Esophagus (tissue), 2 donors: ENCODE results near the gene SETX. TPM values are rescaled to one million over a fixed set of nuclear protein-coding genes. Genes with fewer than 3 reads are reported as not detected.
"Not testable (repeated sequence)": the region's sequence is repeated elsewhere in the genome, so short reads cannot be mapped to it uniquely, and the experiment has no call there.

Experiments used
- H3K27ac ChIP-seq, 2 donors: one replicate each; pipeline ENCODE4 v1.5.1; 2013; ENCODE audit warnings: low read depth in 2 of 2, mild to moderate bottlenecking in 2 of 2, inconsistent platforms in 1 of 2, low read length in 1 of 2, moderate library complexity in 1 of 2
- H3K27me3 ChIP-seq, 2 donors: one replicate each; pipeline ENCODE4 v1.6.1; 2013; ENCODE audit warnings: low read length in 2 of 2, control low read depth in 1 of 2, mild to moderate bottlenecking in 1 of 2; ENCODE audit not compliant: insufficient read depth in 2 of 2, control insufficient read depth in 1 of 2
- H3K36me3 ChIP-seq, 2 donors: one replicate each; pipeline ENCODE4 v1.6.1; 2013; ENCODE audit warnings: low read length in 1 of 2; ENCODE audit not compliant: control insufficient read depth in 2 of 2, insufficient read depth in 2 of 2
- H3K4me1 ChIP-seq, 2 donors: one replicate each; pipeline ENCODE4 v1.6.1; 2013; ENCODE audit warnings: low read length in 1 of 2; ENCODE audit not compliant: control insufficient read depth in 2 of 2, insufficient read depth in 2 of 2
- H3K4me3 ChIP-seq, 2 donors: one replicate each; pipeline ENCODE4 v1.5.1; 2013; ENCODE audit warnings: low read length in 2 of 2, mild to moderate bottlenecking in 2 of 2, low read depth in 1 of 2, moderate library complexity in 1 of 2
- H3K9me3 ChIP-seq, 2 donors: one replicate each; pipeline ENCODE4 v1.6.1; 2013; ENCODE audit warnings: mild to moderate bottlenecking in 2 of 2, low read depth in 1 of 2, low read length in 1 of 2, moderate library complexity in 1 of 2; ENCODE audit not compliant: control insufficient read depth in 2 of 2, insufficient read depth in 1 of 2
- WGBS, 2 donors: extraction: QIAGEN DNeasy Blood & Tissue Kit; methylation state at CpG; one replicate each; pipeline ENCODE4 v1.1.7; 2013; 5-methylcytosine and 5-hydroxymethylcytosine counted together
- polyA plus RNA-seq, 2 donors: library from polyadenylated mRNA; stranded (reverse); fragments of 200-250 nt; gene quantifications; one replicate each; pipeline ENCODE4 v1.2.3, GENCODE V29; 2013
- donor health status: healthy with polysubstance abuse.
- donor health status: Bipolar disorder and iron deficiency.

SETX gene
- polyA plus RNA-seq, 2 donors = 12.2 to 12.5 TPM

- H3K4me3 ChIP-seq = no peak overlapping the region
- no peaks in the 10 kb centered on the region for H3K27me3 ChIP-seq
- peaks cover 11 to 31% of the 10 kb centered on the region in 2 donors for H3K36me3 ChIP-seq
- H3K4me1 ChIP-seq = no peaks in the 10 kb centered on the region
- H3K9me3 ChIP-seq = peaks cover 0 to 3% of the 10 kb centered on the region in 2 donors
- 86 to 87% methylated on average over 10 of the region's 10 CpGs for WGBS, 2 donors
- H3K27ac ChIP-seq = peak overlapping the region in 1 of 2 donors; percentile 4
These were observed 28.7 kb upstream of the SETX start for GRCh38 chr9:132383462-132383883.

DNA sequence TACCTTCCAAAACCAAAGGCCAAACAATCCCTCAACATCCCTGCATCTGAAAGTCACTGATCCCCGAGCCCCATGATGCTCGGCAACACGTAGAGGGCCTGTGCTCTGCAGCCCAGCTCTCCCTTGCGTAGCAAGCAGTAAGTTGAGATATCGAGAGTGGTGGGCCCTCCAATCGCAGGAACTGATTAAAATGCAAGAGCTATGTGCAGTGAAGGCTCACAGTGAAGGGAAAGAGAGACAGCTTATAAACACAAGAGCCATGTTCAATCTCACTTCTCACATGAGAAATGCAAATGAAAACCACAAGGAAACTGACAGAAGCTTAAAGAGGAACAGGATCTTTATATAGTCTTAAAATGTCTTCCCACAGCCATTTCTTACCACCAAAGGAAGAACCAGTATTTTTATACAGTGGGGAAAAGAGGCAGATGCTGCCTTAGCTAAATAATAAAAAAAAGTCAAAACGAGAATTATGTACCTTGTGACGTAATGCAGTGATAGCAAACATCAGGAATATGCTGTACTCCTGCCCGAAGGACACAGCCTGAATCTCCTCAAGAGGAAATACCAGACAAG is 27.3 kb upstream of the SETX start:
- no peak overlapping the region for H3K27ac ChIP-seq
- H3K36me3 ChIP-seq = peaks cover 11 to 37% of the 10 kb centered on the region in 2 donors
- no peak overlapping the region for H3K4me3 ChIP-seq
- no peaks in the 10 kb centered on the region for H3K4me1 ChIP-seq
- WGBS, 2 donors = 86 to 88% methylated on average over 9 of the region's 9 CpGs
- H3K9me3 ChIP-seq = peaks cover 0 to 8% of the 10 kb centered on the region in 2 donors
- H3K27me3 ChIP-seq = no peaks in the 10 kb centered on the region

- not testable (repeated sequence) for H3K27ac ChIP-seq, H3K4me3 ChIP-seq, H3K27me3 ChIP-seq, H3K9me3 ChIP-seq, H3K4me1 ChIP-seq
- peaks cover 2 to 33% of the 10 kb centered on the region in 2 donors for H3K36me3 ChIP-seq
- WGBS, 2 donors = 90 to 98% methylated on average over 3 of the region's 3 CpGs
These were observed 23.6 kb upstream of the SETX start for GRCh38 chr9:132378416-132378815.

DNA sequence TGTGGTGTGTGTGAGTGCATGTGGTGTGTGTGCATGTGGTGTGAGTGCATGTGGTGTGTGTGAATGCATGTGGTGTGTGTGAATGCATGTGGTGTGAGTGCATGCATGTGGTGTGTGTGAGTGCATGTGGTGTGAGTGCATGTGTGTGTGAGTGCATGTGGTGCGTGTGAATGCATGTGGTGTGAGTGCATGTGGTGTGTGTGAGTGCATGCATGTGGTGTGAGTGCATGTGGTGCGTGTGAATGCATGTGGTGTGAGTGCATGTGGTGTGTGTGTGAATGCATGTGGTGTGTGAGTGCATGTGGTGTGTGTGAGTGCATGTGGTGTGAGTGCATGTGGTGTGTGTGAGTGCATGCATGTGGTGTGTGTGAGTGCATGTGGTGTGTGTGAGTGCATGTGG is 23.0 kb upstream of the SETX start:
- H3K36me3 ChIP-seq = peaks cover 0 to 33% of the 10 kb centered on the region in 2 donors
- H3K9me3 ChIP-seq, H3K27me3 ChIP-seq, H3K4me1 ChIP-seq, H3K27ac ChIP-seq, H3K4me3 ChIP-seq: not testable (repeated sequence)
- 95 to 99% methylated on average over 2 of the region's 2 CpGs for WGBS, 2 donors

DNA sequence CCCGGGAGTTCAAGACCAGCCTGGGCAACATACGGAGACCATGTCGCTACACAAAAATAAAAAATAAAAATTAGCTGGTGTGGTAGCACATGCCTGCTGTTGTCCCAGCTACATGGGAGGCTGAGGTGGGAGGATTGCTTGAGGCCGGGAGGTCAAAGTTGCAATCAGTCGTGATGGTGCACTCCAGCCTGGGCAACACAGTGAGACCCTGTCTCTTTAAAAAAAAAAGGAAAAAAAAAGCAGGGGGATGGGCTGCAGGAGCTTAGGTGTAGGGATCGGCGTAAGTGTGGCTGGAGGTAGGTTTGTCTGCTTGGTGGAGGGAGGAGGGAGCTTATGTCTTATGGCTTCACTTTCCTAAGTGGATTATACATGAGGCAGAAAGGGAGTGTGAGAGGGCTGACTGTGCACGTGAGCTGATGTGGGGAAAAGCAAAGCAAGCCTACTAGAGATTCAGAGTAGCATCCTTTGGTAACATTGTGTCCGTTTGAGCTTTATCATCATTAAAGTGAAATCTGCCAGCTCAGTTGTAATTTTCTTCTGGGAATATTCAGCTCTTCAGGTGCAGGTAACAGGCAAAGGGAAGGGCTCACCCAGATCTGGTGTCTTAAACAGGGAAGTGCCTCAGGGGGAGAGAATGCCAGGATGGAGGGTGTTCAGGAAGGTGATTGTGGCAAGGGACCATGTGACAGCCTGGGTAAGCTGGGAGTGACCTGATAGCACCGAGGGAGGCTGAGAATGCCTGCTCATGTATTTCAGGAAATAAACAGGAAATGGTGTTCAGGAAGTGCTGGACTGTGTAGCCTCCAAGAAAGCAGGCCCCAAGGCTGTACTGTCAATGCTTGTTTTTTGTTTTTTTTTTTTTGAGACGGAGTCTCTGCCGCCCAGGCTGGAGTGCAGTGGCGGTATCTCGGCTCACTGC is 17.6 kb upstream of the SETX start:
- H3K27ac ChIP-seq = peak overlapping the region in 1 of 2 donors; percentile 41
- H3K4me1 ChIP-seq = peaks cover 4 to 6% of the 10 kb centered on the region in 2 donors
- H3K9me3 ChIP-seq = peaks cover 0 to under 1% of the 10 kb centered on the region in 2 donors
- H3K4me3 ChIP-seq = no peak overlapping the region
- 62 to 68% methylated on average over 14 of the region's 14 CpGs for WGBS, 2 donors
- no peaks in the 10 kb centered on the region for H3K27me3 ChIP-seq
- H3K36me3 ChIP-seq = peaks cover 0 to 12% of the 10 kb centered on the region in 2 donors

DNA sequence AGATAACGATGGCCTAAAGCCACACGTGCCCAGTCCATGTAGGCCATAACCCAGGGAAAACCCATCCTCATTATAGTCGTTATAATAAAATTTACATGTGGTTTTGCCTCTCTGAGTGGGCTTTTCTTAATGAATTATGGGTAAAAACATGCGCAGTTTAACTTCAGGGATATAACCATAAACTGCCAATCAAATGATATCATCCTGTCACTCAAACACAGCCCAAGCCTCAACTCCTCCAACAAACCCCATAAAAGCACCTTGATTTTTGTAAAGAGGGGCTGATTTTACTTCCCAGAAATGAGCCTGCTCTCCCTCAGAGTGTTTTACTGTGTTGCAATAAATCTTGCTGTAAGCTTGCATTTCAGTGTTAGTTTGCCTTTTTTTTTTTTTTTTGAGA is 15.8 kb upstream of the SETX start:
- Histone ChIP-seq H3K27ac (no peak overlapping the region), H3K4me1 (peaks cover 4 to 6% of the 10 kb centered on the region in 2 donors), H3K27me3 (no peaks in the 10 kb centered on the region), H3K4me3 (no peak overlapping the region), H3K36me3 (no peaks in the 10 kb centered on the region), H3K9me3 (no peaks in the 10 kb centered on the region)
- 85 to 88% methylated on average over 4 of the region's 4 CpGs for WGBS, 2 donors

GRCh38 chr9:132369421-132369820 is 14.6 kb upstream of the SETX start:
- H3K27me3 ChIP-seq = no peaks in the 10 kb centered on the region
- WGBS, 2 donors = 91 to 92% methylated on average over 4 of the region's 4 CpGs
- no peak overlapping the region for H3K27ac ChIP-seq
- no peaks in the 10 kb centered on the region for H3K36me3 ChIP-seq
- no peak overlapping the region for H3K4me3 ChIP-seq
- H3K4me1 ChIP-seq = peaks cover 4 to 6% of the 10 kb centered on the region in 2 donors
- H3K9me3 ChIP-seq = no peaks in the 10 kb centered on the region

DNA sequence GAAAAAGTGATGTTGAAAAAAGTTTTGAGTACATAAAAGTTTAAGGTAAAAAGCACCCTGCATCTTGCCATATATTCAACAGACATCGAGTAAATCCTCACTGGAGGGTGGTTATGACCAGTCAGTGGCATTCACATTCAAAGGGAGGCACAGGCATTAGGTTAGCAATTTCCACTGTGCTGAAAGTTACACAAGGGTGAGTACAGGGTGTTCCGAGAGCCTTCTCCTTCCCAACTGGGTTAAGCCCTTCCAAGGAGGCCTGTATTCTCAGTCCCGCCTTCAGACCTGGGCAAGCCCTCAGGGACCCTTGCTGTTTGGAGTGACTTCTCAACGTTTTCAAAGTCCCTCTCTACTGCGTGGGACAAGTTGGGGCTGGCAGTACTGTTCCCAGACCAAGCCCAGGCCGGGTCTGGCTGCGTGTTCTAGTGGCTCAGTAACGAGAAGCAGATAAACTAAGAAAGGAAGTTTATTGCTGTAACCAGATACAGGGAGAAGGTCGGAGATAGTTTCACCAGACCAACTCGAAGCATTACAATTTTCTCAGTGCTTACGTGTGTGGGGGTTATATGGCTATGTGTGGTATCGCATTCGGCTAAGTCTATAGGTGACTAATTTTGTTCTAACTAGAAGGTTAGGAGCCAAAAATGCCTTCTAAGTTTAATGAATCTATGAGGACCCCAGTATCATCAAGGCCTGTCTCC is 13.0 kb upstream of the SETX start:
- no peak overlapping the region for H3K27ac ChIP-seq

DNA sequence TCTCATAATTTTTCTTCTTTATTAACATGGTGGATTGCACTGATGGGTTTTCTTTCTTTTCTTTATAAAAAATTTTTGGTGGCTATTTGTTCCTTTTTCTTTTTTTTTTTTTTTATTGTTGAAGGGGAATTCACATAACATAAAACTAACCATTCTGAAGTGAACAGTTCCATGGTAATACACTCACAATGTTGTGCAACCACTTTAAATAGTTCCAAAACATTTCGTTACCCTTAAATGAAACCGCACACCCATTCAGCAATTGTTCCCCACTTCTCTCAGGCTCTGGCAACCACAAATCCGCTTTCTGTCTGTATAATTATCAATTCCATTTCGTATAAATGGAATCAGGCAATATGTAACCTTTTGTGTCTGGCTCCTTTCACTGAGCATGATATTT is 11.7 kb upstream of the SETX start:
- H3K4me3 ChIP-seq = no peak overlapping the region
- no peaks in the 10 kb centered on the region for H3K36me3 ChIP-seq
- H3K4me1 ChIP-seq = peaks cover 3 to 4% of the 10 kb centered on the region in 2 donors
- H3K9me3 ChIP-seq = no peaks in the 10 kb centered on the region
- H3K27ac ChIP-seq = no peak overlapping the region
- WGBS, 2 donors = 93% methylated on average over 4 of the region's 4 CpGs
- H3K27me3 ChIP-seq = no peaks in the 10 kb centered on the region

More for the DNA sequence above, 13.0 kb upstream of the SETX start:
- WGBS, 2 donors = 58 to 64% methylated on average over 13 of the region's 13 CpGs
- H3K36me3 ChIP-seq = no peaks in the 10 kb centered on the region
- H3K4me3 ChIP-seq = no peak overlapping the region
- H3K4me1 ChIP-seq = peaks cover 3 to 4% of the 10 kb centered on the region in 2 donors
- no peaks in the 10 kb centered on the region for H3K9me3 ChIP-seq
- no peaks in the 10 kb centered on the region for H3K27me3 ChIP-seq
